Measurements from ENCODE around the gene JAML.

- TF ChIP-seq POLR2A (IDR thresholded peaks at IDR 0.05; ENCODE audit: low read depth, low read length), result no peak
- no peak for TF ChIP-seq TAF1 (IDR thresholded peaks at IDR 0.05; ENCODE audit: low read depth, low read length)
- no peak for TF ChIP-seq POU2F2 (IDR thresholded peaks at IDR 0.05; ENCODE audit: low read depth, low read length)
- TF ChIP-seq POLR2AphosphoS5 (IDR thresholded peaks at IDR 0.05; ENCODE audit: low read depth, low read length), result no peak
These were observed 68.9 kb downstream of the JAML start for GRCh38 chr11:118155776-118156530.
